BLaER1 (cell line): Measurements from ENCODE around the gene ANO8.

ENCODE experiments used
- H3K27ac ChIP-seq: shearing (Covaris generic); formaldehyde crosslinking; 2 replicates; pipeline ENCODE4 v1.8.1; 2022
- H3K27me3 ChIP-seq: shearing (Covaris generic); formaldehyde crosslinking; 2 replicates; pipeline ENCODE4 v1.8.1; 2022
- H3K36me3 ChIP-seq: shearing (Covaris generic); formaldehyde crosslinking; 2 replicates; pipeline ENCODE4 v1.8.1; 2022
- H3K4me1 ChIP-seq: shearing (Covaris generic); formaldehyde crosslinking; 2 replicates; pipeline ENCODE4 v1.8.1; 2022
- H3K4me2 ChIP-seq: shearing (Covaris generic); formaldehyde crosslinking; 2 replicates; pipeline ENCODE4 v1.8.1; 2022
- H3K4me3 ChIP-seq: shearing (Covaris generic); formaldehyde crosslinking; 2 replicates; pipeline ENCODE4 v1.8.1; 2022
- H3K9ac ChIP-seq: shearing (Covaris generic); formaldehyde crosslinking; 2 replicates; pipeline ENCODE4 v1.8.1; 2022
- H3K9me3 ChIP-seq: shearing (Covaris generic); formaldehyde crosslinking; 2 replicates; pipeline ENCODE4 v1.8.1; 2022
- H4K20me1 ChIP-seq: shearing (Covaris generic); formaldehyde crosslinking; 2 replicates; pipeline ENCODE4 v1.8.1; 2022
- Cebpa-rat ChIP-seq: shearing (Covaris generic); IDR thresholded peaks from 2 replicates; pipeline ENCODE4 v1.8.1; 2022

ANO8 gene

GRCh38 chr19:17323964-17324332 is 10.7 kb downstream of the ANO8 start:
- Histone ChIP-seq H3K36me3 (peaks cover 50% of the 10 kb centered on the region), H3K9ac (peak overlapping the region; percentile 64; the same call in 1 of the 2 replicates)

GRCh38 chr19:17323300-17323963 is 11.2 kb downstream of the ANO8 start:
- Histone ChIP-seq H3K9me3 (no peaks in the 10 kb centered on the region), H3K4me1 (peaks cover 62% of the 10 kb centered on the region), H3K27me3 (peaks cover 8% of the 10 kb centered on the region; the same call in 1 of the 2 replicates), H3K27ac (peak overlapping the region; percentile 46; the same call in 1 of the 2 replicates), H3K9ac (peak overlapping the region; percentile 64; the same call in 1 of the 2 replicates), H3K36me3 (peaks cover 55% of the 10 kb centered on the region), H3K4me2 (peak overlapping the region; percentile 94), H3K4me3 (peak overlapping the region; percentile 57; the same call in 1 of the 2 replicates), H4K20me1 (peaks cover 40% of the 10 kb centered on the region)
- no peak for TF ChIP-seq Cebpa-rat

More at GRCh38 chr19:17323964-17324332, 10.7 kb downstream of the ANO8 start:
- Histone ChIP-seq H4K20me1 (peaks cover 38% of the 10 kb centered on the region), H3K4me3 (peak overlapping the region; percentile 57; the same call in 1 of the 2 replicates), H3K4me2 (peak overlapping the region; percentile 94), H3K4me1 (peaks cover 60% of the 10 kb centered on the region), H3K27ac (peak overlapping the region; percentile 46; the same call in 1 of the 2 replicates), H3K27me3 (peaks cover 11% of the 10 kb centered on the region; the same call in 1 of the 2 replicates), H3K9me3 (no peaks in the 10 kb centered on the region)
- no peak for TF ChIP-seq Cebpa-rat

GRCh38 chr19:17322854-17323253 is 11.8 kb downstream of the ANO8 start:
- no peak for TF ChIP-seq Cebpa-rat
- Histone ChIP-seq H4K20me1 (peaks cover 40% of the 10 kb centered on the region), H3K4me2 (peak overlapping the region; percentile 94), H3K36me3 (peaks cover 61% of the 10 kb centered on the region), H3K27ac (peak overlapping the region; percentile 72; the same call in 1 of the 2 replicates), H3K9me3 (no peaks in the 10 kb centered on the region), H3K27me3 (peaks cover 8% of the 10 kb centered on the region; the same call in 1 of the 2 replicates), H3K4me1 (peaks cover 63% of the 10 kb centered on the region), H3K4me3 (no peak overlapping the region), H3K9ac (no peak overlapping the region)

DNA sequence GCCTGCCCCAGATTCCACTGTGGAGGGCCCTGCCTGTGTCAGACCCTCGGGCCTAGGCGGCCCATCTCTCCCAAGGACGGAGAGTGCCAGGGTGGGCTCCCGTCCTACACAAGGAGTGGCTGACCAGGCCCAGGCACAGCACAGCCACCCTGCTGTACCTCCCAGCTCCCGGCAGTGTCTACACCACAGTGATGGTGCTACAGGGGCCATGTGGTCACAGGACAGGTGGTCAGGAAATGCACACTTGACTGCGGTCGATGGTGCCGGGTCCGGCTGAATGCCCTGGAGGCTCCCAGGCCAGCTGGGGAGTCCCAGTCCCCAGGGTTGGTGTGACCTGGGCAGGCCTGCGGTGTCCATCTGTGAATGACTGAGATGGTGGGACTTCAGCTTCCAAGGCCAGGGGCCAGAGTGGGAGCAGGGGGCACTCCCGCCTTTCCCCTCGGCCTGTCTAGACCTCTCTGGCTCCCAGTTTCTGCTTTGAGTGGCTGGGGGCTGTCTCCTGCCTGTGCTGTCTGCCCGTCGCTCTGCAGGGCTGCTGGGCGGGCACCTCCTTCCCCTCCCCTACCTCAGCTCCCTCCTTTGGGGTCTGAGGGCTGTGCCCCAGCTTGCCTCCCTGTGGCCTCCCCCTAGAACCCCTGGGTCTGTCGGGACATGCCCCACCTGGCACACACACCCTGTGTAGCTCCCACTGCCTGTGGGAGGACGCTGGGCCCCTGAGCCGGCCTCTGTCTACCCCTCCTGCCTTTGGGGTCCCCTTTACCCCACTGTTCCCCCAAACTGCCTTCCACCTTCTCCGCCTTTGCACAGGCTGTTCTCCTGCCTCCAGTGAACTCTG is 12.8 kb downstream of the ANO8 start:
- Histone ChIP-seq H3K4me1 (peaks cover 58% of the 10 kb centered on the region), H3K27ac (peak overlapping the region; percentile 72), H3K9me3 (no peaks in the 10 kb centered on the region), H3K27me3 (peaks cover 8% of the 10 kb centered on the region; the same call in 1 of the 2 replicates), H3K4me2 (peak overlapping the region; percentile 94), H3K9ac (peak overlapping the region; percentile 58), H3K36me3 (peaks cover 65% of the 10 kb centered on the region), H4K20me1 (peaks cover 35% of the 10 kb centered on the region), H3K4me3 (no peak overlapping the region)
- TF ChIP-seq Cebpa-rat: no peak

DNA sequence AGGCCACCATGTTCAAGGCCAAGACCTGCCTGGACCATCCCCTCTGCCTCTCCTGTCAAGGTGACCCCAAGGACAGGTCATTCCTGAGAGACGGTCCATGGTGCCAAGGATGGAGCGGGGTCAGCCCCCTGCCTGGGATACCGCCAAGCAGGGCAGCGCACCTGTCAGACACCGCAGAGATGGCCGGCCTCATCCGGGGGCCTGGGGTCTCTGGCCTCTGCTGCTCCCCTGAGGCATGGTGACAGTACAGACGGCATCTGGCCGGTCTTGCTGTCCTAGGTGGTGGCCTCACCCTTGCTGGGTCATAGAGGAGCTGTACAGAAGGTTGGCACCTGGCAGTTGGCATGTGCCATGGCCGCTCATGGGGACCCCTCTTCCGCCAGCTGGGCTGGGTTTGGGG is 14.2 kb downstream of the ANO8 start:
- Histone ChIP-seq H3K36me3 (peaks cover 80% of the 10 kb centered on the region), H3K27me3 (peaks cover 8% of the 10 kb centered on the region; the same call in 1 of the 2 replicates), H3K9ac (0 out of 2 replicates have a peak overlapping the region, but pooled peaks have one; percentile 58), H3K9me3 (no peaks in the 10 kb centered on the region), H3K4me3 (no peak overlapping the region), H4K20me1 (peaks cover 41% of the 10 kb centered on the region), H3K4me1 (peaks cover 58% of the 10 kb centered on the region), H3K4me2 (peak overlapping the region; percentile 94; the same call in 1 of the 2 replicates), H3K27ac (peak overlapping the region; percentile 72; the same call in 1 of the 2 replicates)
- TF ChIP-seq Cebpa-rat: no peak

DNA sequence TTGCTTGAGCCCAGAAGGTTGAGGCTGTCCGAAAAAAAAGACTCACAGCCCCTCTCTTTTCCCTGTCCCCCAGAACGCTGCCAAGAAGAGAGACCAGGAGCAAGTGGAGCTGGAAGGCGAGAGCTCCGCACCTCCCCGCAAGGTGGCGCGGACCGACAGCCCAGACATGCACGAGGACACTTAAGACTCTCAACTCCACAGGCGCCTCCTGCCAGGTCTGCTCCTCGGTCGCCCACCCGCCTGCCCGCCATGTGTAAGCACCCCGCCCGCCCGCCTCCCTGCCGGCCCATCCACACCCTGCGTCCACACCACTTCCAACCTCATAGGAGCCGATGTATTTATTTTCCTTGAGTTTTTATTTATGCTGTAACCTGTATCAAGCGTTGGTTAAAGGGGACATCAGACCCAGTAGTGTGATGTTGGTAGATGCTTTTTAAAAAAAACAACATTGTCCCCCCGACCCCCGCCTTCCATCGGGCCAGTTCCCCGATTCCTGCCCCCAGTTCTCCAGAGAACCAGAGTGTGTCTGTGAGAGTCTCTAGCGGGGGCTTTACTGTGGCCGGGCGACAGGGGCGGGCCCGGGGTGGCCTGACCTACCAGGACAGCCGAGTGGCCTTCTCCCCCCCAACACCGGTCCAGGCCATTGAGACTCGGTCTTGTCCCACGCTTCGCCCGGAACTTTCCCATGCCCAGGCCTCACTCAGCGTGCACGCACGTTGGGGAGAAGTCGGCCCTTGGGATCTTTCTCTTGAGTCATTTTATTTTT is 15.0 kb downstream of the ANO8 start:
- Histone ChIP-seq H3K9ac (no peak overlapping the region), H3K4me2 (no peak overlapping the region), H3K27me3 (peaks cover 8% of the 10 kb centered on the region; the same call in 1 of the 2 replicates), H4K20me1 (peaks cover 35% of the 10 kb centered on the region), H3K4me3 (no peak overlapping the region), H3K9me3 (no peaks in the 10 kb centered on the region), H3K27ac (no peak overlapping the region), H3K4me1 (peaks cover 58% of the 10 kb centered on the region), H3K36me3 (peaks cover 77% of the 10 kb centered on the region)
- TF ChIP-seq Cebpa-rat: no peak

DNA sequence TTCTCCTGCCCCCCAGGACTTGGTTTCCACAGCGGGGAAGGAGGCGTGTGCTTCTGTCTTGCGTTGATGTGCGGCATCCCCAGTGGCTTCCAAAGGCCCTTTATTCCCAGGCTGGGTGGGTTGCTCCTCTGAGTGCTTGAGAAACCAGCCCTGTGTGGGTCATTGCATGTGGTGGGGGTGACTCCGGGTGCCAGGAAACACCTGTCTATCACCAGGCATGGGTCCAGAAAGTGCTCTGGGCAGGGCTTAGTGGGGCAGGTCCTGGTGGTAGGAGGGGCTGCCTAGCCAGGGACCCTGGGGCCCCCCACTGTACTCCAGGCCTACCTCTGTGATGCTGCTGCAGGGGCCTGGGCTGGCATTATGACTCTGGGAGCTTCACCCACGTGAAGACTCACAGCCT is 15.7 kb downstream of the ANO8 start:
- Histone ChIP-seq H3K4me2 (peak overlapping the region; percentile 40; the same call in 1 of the 2 replicates), H3K9me3 (no peaks in the 10 kb centered on the region), H3K27ac (peak overlapping the region; percentile 7; the same call in 1 of the 2 replicates), H3K27me3 (peaks cover 8% of the 10 kb centered on the region; the same call in 1 of the 2 replicates), H3K4me3 (no peak overlapping the region), H3K36me3 (peaks cover 80% of the 10 kb centered on the region), H3K4me1 (peaks cover 51% of the 10 kb centered on the region), H4K20me1 (peaks cover 38% of the 10 kb centered on the region), H3K9ac (peak overlapping the region; percentile 35; the same call in 1 of the 2 replicates)
- no peak for TF ChIP-seq Cebpa-rat

- Histone ChIP-seq H3K36me3 (peaks cover 78% of the 10 kb centered on the region), H3K27me3 (no peaks in the 10 kb centered on the region), H3K27ac (no peak overlapping the region), H3K4me2 (no peak overlapping the region), H3K4me1 (peaks cover 33% of the 10 kb centered on the region), H3K9me3 (no peaks in the 10 kb centered on the region), H3K9ac (no peak overlapping the region), H3K4me3 (no peak overlapping the region), H4K20me1 (peaks cover 63% of the 10 kb centered on the region)
- TF ChIP-seq Cebpa-rat: no peak
Measured at GRCh38 chr19:17314007-17314593, 20.6 kb downstream of the ANO8 start.
